Activated CD4-positive, alpha-beta T cell treated with anti-CD3 and anti-CD28 coated beads, Interleukin-2, amount 50 U/mL, for 24 hours (primary cell): Measurements from ENCODE around the gene TAF1C.

Source experiments
- DNase-seq, 2 donors: peaks; one replicate each; pipeline ENCODE4 v3.0.0-alpha.2; 2020; ENCODE audit warnings: low read depth in 1 of 2, low spot score in 1 of 2

The TAF1C gene

DNA sequence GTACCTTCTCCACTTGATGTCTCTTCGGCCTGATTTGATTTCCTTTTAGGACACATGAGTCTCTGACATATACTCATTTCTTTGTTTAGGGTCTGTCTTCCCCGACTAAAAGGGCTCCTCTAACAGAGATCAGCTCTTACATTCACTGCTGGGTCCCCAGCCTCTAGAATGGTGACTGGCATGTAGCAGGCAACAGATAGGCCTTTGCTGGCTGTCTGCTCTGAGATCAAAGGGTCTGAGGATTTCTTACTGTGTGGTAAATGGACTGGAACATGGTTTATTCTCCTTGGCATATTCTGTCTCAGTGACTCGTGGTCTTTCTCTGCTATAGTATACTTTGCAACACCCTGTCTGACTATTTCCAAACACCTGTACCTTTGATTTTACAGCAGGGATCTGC is 25.1 kb downstream of the TAF1C start:
- DNase-seq = no peak

DNA sequence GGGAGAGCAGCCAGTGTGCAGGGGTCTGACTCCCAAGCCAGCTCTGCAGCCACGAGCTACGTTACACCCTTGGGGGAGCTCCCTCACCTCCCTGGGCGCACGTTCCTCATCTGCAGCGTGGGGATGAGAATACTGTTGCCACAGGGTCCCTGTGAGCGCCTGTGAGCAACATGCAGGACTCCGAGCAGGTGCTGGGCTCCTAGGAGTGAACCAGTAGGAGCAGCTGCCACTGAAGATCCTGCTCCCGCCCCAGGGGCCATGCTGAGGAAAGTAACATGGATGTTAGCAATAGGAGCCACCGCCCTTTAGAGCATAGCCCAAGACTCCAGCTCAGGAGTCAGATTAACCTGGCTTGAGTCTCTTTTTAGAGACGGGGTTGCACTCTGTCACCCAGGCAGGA is 25.8 kb downstream of the TAF1C start:
- DNase-seq = no peak

DNA sequence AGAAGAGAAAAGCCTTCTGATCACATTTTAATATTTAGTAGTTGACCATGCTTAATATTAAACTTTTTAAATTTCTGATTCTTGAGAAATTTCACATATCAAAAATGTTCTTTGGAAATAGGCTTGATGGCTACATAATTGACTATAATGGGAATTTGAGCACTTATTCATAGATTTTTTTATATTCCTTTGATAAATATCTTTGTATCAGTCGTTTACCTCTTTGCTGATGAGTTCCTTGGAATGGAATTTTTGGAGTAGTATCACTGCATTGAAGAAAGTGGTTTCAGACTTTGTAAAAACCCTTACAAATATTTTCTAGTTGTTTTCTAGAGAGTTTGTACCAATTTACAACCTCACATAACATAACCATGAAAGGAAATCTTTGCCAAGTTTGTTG is 27.1 kb downstream of the TAF1C start:
- no peak for DNase-seq

DNA sequence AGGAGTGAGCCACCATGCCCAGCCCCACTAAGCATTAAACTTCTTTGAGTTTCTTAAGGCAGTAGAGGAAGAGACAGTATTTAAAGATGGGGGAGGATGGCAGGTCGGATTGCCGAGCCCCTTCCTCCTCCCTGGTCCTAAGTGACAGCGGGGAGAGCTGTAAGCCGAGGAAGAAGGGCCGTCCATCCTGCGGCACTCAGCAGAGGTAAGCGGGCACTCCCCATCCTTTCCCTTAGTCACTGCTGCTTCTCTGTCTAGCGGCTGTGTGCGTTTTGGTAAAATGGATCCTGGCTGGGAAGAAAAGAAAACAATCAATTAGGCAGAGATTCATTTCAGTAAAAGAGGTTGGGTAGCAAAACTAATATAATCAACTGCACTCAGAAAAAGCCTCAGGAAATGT is 27.9 kb downstream of the TAF1C start:
- no peak for DNase-seq

DNA sequence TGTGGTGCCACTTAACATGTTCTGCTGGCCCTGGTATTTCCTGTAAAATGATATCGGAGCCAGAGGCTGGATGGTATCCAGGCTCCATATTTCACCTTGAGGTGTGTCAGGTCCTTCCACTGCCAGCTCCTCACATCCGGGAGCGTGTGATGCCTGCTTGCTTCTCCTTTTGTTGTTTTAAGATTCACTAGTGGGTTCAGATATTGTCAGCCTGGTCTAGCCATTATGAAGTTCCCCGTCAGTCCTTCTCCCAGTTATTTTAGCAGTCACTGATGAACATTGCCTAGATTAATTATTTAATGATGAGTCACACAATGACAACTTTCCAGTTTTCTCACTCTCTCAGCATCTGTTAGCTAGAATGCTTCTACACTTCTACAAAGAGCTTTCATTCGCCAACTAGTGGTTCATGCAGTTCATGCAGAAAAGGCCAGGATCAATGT is 30.5 kb downstream of the TAF1C start:
- DNase-seq = no peak

DNA sequence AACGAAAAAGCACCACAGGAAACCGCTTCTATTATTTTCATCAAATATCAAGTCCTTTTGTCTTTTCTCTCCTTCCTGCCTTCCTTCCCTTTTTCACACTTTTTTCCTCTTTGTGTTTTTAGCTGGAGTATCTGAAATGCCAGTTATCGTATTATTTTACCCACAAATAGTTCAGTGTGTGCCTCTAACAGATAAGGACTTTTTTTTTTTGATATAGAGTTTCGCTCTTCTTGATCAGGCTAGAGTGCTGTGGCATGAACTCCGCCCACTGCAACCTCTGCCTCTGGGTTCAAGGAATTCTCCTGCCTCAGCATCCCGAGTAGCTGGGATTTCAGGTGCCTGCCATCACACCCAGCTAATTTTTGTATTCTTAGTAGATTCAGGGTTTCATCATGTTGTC is 31.1 kb downstream of the TAF1C start:
- no peak for DNase-seq

DNA sequence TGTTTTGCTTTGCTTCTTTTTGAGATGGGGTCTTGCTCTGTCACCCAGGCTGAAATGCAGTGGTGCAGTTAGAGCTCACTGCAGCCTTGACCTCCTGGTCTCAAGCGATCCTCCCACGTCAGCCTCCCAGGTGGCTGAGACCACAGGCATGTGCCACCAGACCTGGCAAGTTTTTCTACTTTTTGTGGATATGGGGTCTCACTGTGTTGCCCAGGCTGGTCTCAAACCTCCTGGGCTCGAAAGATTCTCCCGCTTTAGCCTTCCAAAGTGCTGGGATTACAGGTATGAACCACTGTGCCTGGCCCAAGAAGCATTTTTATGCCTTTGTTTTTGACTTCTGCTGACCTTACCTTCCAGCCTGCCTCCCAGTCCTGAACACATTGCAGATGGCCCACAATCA is 31.6 kb downstream of the TAF1C start:
- DNase-seq = no peak

DNA sequence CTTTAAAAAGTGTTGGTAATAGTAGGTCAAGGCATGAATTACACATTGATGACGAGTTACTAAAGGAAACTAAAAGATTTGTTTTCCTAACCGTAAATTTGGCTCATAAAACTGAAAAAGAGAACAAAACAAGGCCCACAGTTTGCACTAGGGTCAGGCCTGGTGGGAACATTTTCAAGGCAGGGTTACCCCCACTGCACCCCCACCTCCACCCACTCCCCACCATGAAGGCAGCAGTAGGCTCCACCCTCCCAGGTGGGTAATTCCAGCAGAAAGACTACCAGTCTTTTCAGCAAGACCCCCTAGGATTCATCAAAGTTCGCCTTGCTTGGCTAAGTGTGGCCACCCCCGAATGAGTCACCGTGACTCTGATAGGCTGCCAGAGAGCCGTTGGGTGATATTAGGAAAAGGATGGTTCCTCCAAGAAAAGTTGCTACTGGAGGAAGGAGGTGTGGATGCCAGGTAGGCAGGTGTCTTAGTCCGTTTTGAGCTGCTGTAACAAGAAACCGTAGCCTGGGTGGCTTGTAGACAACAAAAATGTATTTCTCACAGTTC is 33.1 kb downstream of the TAF1C start:
- no peak for DNase-seq

DNA sequence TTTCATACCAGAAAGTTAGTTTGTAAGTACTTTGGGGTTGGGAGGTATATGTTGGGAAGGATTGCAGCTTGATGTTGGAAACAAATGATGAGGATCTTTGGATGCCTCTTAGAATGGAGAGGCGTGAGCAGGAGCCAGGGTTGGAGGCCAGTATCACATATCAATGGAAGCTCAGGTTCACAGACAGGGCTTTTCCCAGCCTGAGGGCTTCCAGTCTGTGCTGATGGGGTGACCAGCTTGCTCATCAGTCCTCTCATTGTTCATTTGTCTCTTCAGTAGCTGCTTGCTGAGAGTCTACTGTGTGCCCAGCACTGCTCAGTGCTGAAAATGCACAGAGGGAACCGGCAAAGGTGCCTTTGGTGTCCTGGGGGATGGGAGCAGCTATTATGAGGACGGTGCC is 35.9 kb downstream of the TAF1C start:
- no peak for DNase-seq

DNA sequence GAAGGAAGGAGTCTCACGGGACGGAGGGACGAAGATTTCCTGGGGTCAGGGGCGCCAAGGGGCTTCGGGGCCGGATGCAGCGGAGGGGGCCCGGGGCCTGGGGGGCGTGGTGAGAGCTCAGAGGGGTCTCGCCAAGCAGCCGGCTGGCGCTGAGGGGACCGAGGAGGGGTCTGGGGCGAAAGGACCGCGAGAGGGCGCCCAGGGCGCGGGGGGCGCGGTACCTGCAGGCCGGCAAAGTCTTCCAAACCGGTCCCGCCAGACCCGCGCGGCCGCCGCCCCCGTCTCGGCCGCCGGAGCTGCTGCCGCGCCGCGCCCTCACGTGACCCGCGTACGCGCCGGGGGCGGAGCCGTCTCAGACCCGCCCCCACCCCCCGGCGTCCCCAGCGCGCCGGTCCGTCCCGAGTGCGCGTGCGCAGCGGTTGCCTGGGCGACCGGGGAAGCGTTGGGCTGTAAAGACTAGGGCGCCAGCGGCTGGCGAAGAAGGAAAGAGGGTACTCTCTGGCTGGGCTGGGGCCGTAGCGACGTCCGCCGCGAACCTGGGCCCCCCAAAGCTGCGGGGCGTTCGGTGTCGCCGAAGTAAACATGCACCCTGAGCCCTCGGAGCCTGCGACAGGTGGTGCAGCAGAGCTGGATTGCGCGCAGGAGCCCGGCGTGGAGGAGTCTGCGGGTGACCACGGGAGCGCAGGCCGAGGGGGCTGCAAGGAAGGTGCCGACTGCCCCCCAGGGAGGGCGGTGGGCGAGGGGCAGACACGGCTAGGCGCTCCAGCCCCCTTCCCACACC is 41.8 kb downstream of the TAF1C start, which contains the start of the genes DNAAF1 and HSDL1:
Gene DNAAF1 (plus strand): TSS at position 450 of the 781 bp plus-strand sequence. CDS start 133 bp downstream, at position 583.
Gene HSDL1 (minus strand): TSS at position 319 of the 781 bp plus-strand sequence. CDS start 13,856 bp downstream, outside the sequence.
- DNase-seq = peak; percentile 89 to 93

DNA sequence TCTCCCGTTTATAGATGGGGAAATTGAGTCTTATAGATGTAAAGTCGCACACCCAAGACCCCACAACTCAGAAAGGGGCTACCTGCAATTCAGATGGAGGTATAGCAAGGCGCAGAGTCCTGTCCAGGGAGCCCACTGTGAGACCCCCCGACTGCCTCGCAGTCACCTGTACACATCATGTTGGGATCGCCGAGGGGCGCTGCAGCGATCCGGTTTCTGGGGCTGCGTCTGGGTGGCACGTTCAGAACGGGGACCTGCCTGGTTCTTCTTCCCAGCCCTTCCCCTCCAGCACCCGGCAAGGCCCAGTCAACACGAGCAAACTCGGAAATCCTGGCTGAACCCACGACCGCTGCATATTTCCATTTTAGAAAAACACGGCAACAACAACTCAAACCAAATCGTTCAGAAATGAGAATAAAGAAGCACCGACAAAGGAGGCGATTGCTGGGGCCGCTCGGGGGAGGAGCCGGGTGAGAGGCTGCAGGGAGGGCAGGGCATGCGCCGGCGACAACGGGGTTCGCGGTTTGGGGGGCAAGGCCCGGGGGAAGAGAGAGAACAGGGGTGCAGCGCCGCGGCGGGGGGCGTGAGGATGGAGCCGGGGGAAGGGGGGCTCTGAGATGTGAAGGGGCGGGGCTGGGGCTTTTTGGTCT is 42.5 kb downstream of the TAF1C start:
- DNase-seq = peak in 1 of 2 donors; percentile 11

DNA sequence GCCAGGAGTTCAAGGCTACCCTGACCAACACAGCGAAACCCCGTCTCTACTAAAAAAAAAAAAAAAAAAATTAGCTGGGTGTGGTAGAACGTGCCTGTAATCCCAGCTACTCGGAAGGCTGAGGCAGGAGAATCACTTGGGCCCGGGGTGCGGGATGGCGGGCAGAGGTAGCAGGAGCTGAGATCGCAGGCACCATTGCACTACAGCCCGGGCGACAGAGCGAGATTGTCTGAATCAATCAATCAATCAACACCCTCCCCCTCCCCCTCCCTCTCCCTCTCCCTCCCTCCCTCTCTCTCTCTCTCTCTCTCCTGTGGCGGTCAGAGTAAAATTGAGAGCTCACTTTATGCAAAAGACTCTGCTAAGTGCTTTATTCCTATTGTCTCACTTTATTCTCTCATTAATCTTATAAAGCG is 43.1 kb downstream of the TAF1C start:
- DNase-seq = no peak

DNA sequence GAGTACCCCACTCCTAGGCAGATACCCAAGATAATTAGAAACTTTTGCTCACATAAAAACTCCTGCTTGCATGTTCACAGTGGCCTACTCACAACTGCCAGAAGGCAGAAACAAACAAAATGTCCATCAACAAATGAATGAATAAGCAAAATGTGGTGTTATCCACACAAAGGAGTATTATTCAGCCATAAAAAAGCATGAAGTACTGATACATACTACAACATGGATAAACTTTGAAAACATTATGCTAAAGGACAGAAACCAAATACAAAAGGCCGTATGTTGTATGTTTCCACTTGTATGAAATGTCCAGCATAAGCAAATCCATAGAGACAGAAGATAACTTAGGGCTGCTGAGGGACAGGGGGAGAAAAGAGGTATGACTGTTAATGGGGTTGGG is 43.8 kb downstream of the TAF1C start:
- no peak for DNase-seq

DNA sequence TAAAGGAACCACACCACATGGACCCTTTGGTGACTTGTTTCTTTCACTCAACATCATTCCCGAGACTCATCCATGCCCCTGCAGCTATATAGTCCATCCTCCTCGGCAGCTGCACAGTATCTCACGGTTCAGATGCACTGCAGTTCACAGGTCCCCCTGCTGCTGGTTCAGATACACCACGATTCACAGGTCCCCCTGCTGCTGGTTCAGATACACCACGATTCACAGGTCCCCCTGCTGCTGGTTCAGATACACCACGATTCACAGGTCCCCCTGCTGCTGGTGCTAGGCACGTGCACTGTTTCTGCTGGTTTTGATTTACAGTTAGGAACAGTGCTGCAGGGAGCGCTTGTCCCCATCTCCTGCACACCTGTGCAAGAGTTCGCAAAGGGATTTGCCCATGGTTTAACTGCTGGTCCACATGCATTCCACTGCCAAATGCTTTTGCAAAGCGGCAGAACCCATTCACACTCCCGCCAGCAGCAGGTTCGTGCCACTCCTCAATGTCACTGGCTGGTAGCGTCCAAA is 45.6 kb downstream of the TAF1C start:
- DNase-seq = no peak

DNA sequence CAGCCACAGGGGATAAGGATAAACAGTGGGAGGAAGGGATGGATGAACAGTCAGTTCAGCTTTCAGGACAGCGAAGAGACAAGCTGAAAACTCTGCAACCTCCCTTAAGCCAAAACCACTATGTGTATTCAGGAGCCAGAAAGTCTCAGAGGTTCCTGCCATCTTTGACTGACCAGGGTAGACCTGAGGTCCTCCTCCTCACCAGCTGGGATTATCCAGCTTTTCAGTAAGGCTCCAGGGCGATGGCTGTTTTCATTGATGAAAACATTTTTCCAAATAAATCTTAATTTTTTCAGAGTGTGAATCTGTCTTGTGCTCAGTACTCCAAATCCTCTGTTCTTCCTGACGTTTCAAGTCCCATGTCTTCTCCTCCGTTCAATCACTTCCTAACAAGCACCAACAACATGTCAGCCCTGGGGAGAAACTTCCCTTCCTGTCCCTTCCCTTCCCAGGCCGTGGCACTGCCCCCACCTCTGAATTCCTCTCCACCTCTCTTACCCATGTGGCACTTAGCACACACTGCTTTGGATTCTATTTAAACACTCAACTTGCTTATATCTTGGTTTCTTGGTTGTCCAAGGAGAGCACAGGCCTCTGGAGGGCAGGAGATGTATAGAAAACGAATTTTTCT is 47.1 kb downstream of the TAF1C start:
- DNase-seq = no peak

DNA sequence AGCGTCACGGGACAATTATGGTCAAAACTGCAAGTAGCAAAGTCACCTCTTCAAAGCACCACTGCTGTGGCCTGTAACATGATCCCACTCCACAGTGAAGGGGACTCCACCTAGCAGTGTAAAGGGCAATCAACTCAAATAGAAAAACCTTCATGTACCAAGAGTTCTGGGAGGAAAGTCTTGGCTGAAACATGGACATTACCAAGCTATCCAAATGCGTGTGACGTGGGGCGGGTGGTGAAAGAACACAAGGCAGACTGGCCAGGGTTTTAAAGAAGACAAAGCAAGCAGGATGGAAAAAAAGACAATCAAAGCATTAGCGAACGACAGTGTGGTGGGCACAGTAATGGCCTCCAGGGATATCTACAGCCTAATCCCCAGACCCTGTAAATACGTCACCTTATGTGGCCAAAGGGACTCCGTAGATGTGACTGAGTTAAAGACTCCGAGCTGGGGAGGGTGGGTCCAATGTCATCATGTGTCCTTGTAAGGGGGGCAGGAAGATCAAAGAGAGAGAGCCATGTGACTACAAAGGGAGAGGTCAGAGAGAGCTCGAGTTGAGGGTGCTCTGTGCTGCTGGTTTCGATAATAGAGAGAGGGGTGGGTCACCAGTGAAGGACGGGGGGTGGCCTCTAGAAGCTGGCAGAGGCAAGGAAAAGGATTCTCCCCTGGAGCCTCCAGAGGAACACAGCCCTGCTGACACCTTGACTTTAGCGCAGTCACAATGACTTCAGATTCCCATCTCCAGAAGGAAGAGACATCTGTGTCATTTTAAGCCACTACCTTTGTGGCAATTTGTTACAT is 47.8 kb downstream of the TAF1C start:
- no peak for DNase-seq

DNA sequence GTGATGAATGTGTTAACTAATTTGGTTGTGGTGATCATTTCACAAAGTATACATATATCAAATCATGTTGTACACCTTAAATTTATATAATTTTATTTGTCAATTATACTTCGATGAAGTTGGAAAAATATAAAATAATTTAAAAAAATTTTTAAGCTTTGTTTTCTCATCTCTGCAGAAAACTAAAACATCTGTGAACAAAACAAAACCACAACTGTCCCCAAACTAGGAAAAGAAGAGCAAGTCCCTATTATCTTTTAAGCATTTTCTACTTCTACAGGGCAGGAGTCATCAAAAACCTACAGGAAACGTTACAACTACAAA is 48.4 kb downstream of the TAF1C start:
- no peak for DNase-seq

DNA sequence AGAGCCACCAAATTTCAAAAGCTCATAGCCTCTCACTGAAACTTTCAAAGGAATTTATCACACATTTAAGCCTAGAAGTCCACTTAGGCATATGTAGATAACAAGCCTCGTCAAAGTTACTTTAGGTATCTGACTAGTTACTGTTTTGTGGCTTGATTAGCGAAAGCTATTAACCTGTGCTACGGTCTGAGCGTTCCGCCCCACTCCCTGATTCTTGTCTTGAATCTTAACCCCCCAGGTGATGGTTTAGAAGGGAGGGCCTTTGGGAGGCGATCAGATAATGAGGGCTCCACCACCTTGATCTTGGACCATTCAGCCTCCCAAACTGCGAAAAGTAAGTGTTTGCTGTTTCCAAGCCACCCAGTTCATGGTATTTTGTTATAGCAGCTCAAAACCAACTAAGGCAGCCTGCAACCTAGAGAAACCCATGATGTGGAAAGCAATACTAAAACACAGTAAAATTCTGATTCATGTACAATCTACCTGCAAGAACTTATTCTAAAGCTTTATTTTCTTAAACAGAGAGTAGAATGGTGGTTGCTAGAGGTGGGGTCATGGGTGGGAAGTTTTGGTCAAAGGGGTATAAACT is 49.0 kb downstream of the TAF1C start:
- DNase-seq = no peak

DNA sequence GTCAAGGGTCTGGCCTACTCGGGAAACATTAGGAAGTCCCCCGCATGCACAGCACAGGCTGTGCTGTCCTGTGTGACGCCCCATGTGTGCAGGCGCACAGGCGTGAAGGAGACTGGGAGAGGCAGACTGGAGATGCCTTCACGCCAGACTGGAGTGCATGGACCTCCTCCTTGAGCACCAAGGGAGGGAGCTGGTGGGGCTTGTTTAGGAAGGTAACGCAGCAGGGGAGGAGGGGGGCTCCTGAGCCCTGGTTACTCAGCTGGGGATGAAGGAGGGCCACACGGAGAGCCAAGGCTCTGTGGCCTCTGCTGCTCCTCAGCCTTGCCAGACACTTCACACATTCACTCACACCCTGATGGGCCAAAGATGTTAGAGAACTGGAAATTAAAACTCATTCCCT is 49.6 kb downstream of the TAF1C start:
- DNase-seq = no peak

DNA sequence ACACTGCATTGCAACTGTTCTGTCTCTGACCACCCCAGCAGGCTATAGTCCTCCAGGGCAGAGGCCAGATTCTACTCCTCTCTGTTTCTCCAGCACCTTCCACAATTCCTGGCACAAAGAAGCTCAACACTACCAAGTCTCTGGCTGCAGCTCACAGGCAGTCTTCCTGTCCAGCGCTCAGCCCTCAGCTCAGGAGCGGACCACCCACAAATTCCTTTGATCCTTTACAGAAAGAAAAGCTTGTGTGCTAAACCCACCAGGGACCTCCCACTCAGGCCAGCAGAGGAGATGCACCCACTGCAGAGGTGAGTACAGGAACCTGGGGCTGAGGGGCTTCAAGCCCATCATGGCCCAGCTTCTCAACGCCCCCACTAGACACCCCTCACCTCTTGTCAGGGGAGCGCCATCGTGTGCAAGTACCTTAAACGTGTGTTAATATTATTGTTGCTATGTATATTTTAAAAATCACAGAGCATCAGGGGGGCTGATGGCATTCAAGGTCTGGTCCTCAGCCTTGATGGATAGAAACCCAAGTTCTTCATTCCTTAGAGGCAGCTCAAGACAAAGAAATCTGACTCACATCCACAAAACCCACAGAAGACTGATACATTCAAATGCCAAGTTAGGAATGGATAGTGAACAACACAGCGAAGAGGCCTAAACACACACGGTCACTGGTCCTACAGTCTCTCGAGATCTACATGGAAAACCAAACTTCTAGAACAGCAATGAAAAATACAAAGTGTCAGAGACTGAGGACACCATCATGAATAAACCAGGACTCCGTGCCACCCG is 50.3 kb downstream of the TAF1C start:
- no peak for DNase-seq
